Subcutaneous adipose tissue (tissue), 4 donors: ENCODE data around the gene MRI1. TPM values are rescaled to one million over a fixed set of nuclear protein-coding genes. Genes with fewer than 3 reads are reported as not detected.

Source experiments
- total RNA-seq, 4 donors: library from RNA; depleted of rRNA; stranded (reverse); fragments of >200 nt; gene quantifications; one replicate each; pipeline ENCODE4 v1.1.0, GENCODE V29; 2016
- TF ChIP-seq, protein P1 (sequence below): fragments of 450-650 bp; IDR thresholded peaks from one replicate; pipeline ENCODE4 v1.5.1; 2016; ENCODE audit warnings: low read depth, mild to moderate bottlenecking, control low read depth, antibody characterized with exemption, moderate library complexity

MRI1 gene
- total RNA-seq, 4 donors from 2014 or later = 12.1 to 81.9 (median 40.3) TPM

- TF ChIP-seq, protein P1, sequence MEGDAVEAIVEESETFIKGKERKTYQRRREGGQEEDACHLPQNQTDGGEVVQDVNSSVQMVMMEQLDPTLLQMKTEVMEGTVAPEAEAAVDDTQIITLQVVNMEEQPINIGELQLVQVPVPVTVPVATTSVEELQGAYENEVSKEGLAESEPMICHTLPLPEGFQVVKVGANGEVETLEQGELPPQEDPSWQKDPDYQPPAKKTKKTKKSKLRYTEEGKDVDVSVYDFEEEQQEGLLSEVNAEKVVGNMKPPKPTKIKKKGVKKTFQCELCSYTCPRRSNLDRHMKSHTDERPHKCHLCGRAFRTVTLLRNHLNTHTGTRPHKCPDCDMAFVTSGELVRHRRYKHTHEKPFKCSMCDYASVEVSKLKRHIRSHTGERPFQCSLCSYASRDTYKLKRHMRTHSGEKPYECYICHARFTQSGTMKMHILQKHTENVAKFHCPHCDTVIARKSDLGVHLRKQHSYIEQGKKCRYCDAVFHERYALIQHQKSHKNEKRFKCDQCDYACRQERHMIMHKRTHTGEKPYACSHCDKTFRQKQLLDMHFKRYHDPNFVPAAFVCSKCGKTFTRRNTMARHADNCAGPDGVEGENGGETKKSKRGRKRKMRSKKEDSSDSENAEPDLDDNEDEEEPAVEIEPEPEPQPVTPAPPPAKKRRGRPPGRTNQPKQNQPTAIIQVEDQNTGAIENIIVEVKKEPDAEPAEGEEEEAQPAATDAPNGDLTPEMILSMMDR = no peak
These were observed 20.1 kb upstream of the MRI1 start for GRCh38 chr19:13744174-13744573.

DNA sequence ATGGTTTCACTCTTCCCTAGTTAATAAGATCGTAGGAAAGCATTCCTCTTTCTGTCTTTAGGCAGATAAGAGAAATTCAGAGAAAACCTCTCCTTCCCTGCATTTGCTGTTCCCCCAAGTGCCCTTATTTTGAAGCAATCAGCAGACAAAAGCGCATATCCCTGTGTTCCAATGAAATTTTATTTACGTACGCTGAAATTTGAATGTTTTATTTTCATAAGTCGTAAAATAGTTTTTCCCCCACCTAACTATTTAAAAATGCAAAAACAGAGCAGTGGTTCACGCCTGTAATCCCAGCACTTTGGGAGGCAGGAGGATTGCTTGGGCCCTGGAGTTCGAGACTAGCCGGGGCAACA, 17.2 kb upstream of the MRI1 start:
- TF ChIP-seq, protein P1 = no peak

DNA sequence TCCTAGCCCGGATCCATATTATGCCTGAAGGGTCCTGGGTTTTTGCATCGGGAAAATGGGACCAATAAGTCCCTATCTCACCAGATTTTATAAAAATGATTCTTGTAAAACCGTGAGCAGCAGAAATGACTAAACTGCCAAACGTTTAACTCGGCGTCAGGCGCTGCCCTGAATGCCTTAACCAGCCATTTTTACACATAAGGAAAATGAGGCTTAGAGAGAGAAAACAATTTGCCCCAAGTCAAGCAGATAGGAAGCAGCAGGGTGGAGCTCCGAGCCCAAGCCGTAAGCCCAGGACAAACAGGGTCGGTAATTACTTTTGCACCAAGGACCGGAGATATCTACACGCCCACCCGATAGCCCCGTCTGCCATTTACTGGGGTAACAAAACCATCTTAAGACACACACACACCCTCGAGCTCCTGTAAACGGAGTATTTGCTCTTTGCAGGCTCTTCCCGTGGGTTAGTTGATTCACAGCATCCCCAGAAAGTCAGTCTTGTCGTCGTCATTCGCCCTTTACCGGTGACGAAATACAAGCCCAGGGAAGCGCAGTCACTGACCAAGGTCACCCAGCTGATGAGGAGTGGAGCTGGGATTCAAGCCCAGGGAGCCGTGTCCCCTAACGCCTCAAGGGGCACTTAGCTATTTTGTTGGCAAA, 16.0 kb upstream of the MRI1 start:
- TF ChIP-seq, protein P1 = no peak

- TF ChIP-seq, protein P1 = no peak
These were observed 12.9 kb upstream of the MRI1 start for GRCh38 chr19:13751436-13751835.

DNA sequence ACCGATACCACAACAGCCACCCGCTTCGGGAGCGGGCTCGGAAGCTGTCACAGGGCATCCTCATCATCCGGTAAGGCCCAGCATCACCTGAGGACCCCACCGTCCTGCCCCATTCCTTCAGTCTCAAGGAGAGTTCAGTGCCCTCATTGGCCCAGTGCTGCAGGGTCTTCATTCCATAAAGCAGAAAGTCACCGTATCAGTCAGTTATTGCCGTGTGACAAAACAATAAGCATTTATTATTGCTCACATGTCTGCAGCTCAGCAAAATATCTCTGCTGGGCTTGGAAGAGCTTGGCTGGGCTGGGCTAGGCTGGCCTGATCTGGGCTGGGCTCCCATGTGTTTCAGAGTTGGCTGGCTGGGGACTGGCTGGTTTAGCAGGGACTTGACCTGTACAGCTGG, 8.1 kb upstream of the MRI1 start:
- TF ChIP-seq, protein P1 = no peak

DNA sequence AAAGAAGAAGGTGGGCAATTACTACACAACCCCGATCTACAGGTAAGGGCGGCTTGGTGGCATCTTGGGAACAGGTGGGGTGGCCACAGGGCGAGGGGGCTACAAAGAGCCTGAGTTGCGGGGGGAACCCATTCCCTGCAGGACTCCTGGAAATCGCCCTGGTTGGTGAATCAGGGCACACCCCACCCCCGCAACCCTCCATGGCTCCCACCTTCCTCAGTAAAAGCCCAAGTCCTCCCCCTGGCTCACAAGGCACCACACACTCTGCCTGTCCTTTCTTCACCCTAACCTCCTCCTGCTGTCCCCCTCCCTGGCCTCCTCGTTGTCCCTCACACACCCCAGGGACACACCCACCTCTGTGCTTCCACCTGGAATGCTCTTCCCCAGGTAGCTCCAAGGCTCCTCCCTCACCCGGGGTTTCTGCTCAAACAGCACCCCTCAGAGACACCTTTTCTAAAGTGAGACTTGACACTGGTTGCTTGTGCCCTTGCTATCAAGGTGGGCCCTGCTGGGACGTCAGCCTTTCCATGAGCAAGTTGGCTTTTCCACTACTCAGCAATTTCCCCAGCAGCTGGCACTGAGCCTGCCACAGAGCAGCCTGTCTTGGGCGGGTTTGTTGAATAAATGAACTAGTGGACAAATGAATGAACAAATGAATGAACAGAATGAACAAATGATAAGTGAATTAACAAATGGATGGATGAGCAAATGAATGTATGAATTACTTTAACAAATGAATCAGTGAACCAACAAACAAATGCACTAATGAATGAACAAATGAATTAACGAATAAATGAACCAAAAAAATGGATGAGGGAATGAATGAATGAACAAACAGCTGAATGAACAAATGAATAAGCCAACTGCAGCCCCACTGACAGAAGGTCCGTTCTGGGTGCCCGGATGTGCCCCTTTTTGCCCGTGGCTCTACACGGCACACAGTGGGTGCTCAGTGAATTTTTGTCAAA, 6.2 kb upstream of the MRI1 start:
- TF ChIP-seq, protein P1 = no peak

DNA sequence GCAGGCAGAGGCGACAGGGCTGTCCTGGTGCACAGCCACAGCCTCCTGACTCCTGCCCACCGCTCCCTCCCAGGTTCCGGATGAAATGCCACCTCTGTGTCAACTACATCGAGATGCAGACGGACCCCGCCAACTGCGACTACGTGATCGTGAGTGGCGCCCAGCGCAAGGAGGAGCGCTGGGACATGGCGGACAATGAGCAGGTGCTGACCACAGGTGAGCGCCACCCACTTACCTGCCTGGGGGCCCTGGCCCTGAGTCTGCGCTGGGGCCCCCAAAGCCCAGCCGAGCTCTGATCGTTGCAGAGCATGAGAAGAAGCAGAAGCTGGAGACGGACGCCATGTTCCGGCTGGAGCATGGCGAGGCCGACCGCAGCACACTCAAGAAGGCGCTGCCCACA, 5.5 kb upstream of the MRI1 start:
- TF ChIP-seq, protein P1 = no peak
